Esophagus muscularis mucosa (tissue), 4 donors: ENCODE data around the gene GPS1. TPM values are rescaled to one million over a fixed set of nuclear protein-coding genes. Genes with fewer than 3 reads are reported as not detected.

Experiments
- DNase-seq: peaks from one replicate; pipeline ENCODE4 v3.0.0-alpha.2; 2017; ENCODE audit errors: extremely low spot score
- H3K27ac ChIP-seq, 4 donors: fragments of 200-600 bp; sonication (generic); replicated peaks in 1 of 4; 1 replicate in 3 of 4; 2 replicates in 1 of 4; pipeline ENCODE4 v1.5.1; 2016 to 2019; ENCODE audit warnings: mild to moderate bottlenecking in 1 of 4
- H3K27me3 ChIP-seq, 4 donors: fragments of 200-600 bp; sonication (generic); one replicate each; pipeline versions ENCODE4 v1.5.1 to v1.6.0; 2016 to 2019
- H3K36me3 ChIP-seq, 4 donors: fragments of 200-600 bp; sonication (generic); one replicate each; pipeline ENCODE4 v1.5.1; 2016 to 2019
- H3K4me1 ChIP-seq, 4 donors: fragments of 200-600 bp; sonication (generic); one replicate each; pipeline ENCODE4 v1.5.1; 2016 to 2019
- H3K4me3 ChIP-seq, 4 donors: fragments of 200-600 bp; sonication (generic); 1 replicate in 2 of 4; 2 replicates in 2 of 4; pipeline ENCODE4 v1.5.1; 2016 to 2019; ENCODE audit warnings: mild to moderate bottlenecking in 4 of 4, moderate library complexity in 1 of 4
- H3K9me3 ChIP-seq, 4 donors: fragments of 200-600 bp; sonication (generic); 1 replicate in 3 of 4; 2 replicates in 1 of 4; pipeline ENCODE4 v1.5.1; 2016 to 2019
- EP300 ChIP-seq: sonication (generic); formaldehyde crosslinking; IDR thresholded peaks from one replicate; pipeline ENCODE4 v1.6.1; 2017; ENCODE audit warnings: antibody characterized with exemption
- POLR2A ChIP-seq: fragments of 450-650 bp; IDR thresholded peaks from one replicate; pipeline ENCODE4 v1.6.1; 2017; ENCODE audit warnings: antibody characterized with exemption, moderate library complexity, mild to moderate bottlenecking, low read depth
- POLR2AphosphoS5 ChIP-seq, 2 donors: sonication (generic); formaldehyde crosslinking; IDR thresholded peaks; one replicate each; pipeline ENCODE4 v1.6.1; 2017; ENCODE audit warnings: antibody characterized with exemption in 2 of 2
- WGBS: methylation state at CpG from one replicate; pipeline ENCODE4 v1.1.5; 2018; 5-methylcytosine and 5-hydroxymethylcytosine counted together
- intact Hi-C: fragments of 100-400 bp; cut with DNase I; formaldehyde crosslinking; loops from one replicate; pipeline ENCODE4 v1.15.1; 2023
- total RNA-seq, 4 donors: library from RNA; depleted of rRNA; stranded (reverse); fragments of >200 nt; gene quantifications; one replicate each; pipeline versions ENCODE4 v1.1.0 to v1.2.1, GENCODE V29; 2016
- TF ChIP-seq, protein P1 (sequence below), 3 experiments: fragments of 200-600 bp in 2 of 3; fragments of 450-650 bp in 1 of 3; sonication (generic) in 2 of 3; IDR thresholded peaks; one replicate each; pipeline ENCODE4 v1.5.1; 2017 to 2019; ENCODE audit warnings: antibody characterized with exemption in 3 of 3, mild to moderate bottlenecking in 2 of 3, moderate library complexity in 1 of 3

GPS1 gene
- total RNA-seq, 4 donors from 2014 or later: 64.4 to 108 (median 85.4) TPM

DNA sequence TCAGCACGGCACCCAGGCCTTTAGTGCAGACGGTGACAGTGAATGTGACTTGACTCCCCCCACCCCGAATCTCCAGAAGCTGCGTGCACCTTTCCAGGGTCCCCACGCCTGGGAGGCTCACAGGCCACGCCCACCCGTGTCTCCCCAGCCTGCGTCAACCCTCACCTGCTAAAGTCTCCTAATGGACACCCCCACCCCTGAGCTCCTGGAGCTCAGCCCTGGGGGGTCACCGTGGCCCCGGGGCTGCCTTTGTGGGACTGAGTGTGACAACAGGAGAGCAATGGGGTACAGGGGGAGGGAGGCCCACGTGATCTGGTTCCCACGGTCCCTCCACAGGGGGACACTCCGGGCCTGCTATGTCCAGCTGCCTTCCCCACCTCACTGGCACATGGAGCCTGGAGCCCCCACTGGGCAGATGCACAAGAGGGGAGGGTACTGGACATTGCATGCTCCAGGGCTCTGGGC, 53.8 kb downstream of the GPS1 start:
- intact Hi-C loops: no loop called here
- no peak overlapping the region for H3K4me3 ChIP-seq
- DNase-seq: no peak
- peak overlapping the region in 1 of 4 donors; percentile 81 for H3K27ac ChIP-seq
- H3K27me3 ChIP-seq: no peaks in the 10 kb centered on the region
- peaks cover 0 to 5% (median 2%) of the 10 kb centered on the region in 4 donors for H3K36me3 ChIP-seq
- TF ChIP-seq, protein P1, sequence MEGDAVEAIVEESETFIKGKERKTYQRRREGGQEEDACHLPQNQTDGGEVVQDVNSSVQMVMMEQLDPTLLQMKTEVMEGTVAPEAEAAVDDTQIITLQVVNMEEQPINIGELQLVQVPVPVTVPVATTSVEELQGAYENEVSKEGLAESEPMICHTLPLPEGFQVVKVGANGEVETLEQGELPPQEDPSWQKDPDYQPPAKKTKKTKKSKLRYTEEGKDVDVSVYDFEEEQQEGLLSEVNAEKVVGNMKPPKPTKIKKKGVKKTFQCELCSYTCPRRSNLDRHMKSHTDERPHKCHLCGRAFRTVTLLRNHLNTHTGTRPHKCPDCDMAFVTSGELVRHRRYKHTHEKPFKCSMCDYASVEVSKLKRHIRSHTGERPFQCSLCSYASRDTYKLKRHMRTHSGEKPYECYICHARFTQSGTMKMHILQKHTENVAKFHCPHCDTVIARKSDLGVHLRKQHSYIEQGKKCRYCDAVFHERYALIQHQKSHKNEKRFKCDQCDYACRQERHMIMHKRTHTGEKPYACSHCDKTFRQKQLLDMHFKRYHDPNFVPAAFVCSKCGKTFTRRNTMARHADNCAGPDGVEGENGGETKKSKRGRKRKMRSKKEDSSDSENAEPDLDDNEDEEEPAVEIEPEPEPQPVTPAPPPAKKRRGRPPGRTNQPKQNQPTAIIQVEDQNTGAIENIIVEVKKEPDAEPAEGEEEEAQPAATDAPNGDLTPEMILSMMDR (IDR thresholded peaks at IDR 0.05): no peak
- TF ChIP-seq EP300 (no peak), POLR2A (no peak), POLR2AphosphoS5 (IDR thresholded peaks at IDR 0.05) (no peak)
- 69% methylated on average over 4 of the region's 13 CpGs for WGBS
- H3K4me1 ChIP-seq: peaks cover 32 to 75% (median 59%) of the 10 kb centered on the region in 4 donors
- H3K9me3 ChIP-seq: no peaks in the 10 kb centered on the region

DNA sequence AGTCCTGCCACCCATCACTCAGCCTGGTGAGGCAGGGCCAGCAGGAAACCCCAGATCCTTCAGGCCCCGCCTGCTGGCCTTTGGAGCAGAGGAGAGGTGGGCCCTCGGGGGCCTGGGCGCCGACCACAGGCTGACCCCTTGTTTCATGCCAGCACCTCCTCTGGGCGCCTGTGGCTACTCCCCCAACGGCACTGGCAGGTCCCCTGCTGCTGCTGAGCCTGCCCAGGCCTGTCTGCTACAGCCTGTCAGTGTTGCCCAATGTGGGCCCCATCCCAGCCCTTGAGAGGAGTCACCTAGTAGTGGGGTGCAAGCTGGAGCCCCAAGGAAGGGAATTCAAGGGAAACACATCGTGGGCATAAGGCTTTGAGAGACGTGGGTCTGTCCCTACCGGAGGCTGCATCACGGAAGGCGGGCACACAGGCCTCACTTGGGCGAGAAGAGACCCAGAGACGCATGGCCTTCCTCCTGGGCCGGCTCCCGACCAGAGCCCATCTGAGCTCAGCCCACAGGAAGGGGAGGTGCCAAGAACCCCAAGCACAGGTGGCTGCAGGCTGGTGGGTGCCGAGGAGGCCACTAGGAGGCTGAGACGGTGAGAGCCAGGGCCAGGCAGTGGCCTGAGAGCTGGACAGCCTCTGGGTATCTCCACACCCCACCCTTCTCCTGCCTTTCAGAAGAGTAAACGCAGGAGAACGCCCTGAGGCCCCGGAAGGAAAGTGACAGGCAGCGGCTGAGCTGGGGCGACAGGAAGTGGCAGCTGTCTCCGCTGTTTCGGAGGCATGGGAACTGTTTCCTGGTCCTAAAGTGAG, 54.4 kb downstream of the GPS1 start:
- DNase-seq: no peak
- peaks cover 0 to 5% (median 2%) of the 10 kb centered on the region in 4 donors for H3K36me3 ChIP-seq
- 33% methylated on average over 10 of the region's 24 CpGs for WGBS
- TF ChIP-seq POLR2AphosphoS5 (IDR thresholded peaks at IDR 0.05): no peak
- TF ChIP-seq EP300: no peak
- TF ChIP-seq, protein P1 (IDR thresholded peaks at IDR 0.05): peak in 1 of 3 experiments; percentile 16
- no peak for TF ChIP-seq POLR2A
- H3K4me1 ChIP-seq: peaks cover 29 to 68% (median 53%) of the 10 kb centered on the region in 4 donors
- intact Hi-C loops: no loop called here
- peak overlapping the region in 3 of 4 donors; percentile 23 to 34 (median 28) for H3K4me3 ChIP-seq
- H3K27me3 ChIP-seq: no peaks in the 10 kb centered on the region
- peak overlapping the region; percentile 48 to 62 (median 53) for H3K27ac ChIP-seq
- H3K9me3 ChIP-seq: no peaks in the 10 kb centered on the region

- H3K4me1 ChIP-seq: peaks cover 23 to 61% (median 46%) of the 10 kb centered on the region in 4 donors
- peak overlapping the region; percentile 48 to 62 (median 53) for H3K27ac ChIP-seq
- H3K4me3 ChIP-seq: peak overlapping the region in 3 of 4 donors; percentile 23 to 34 (median 28)
- no peak for DNase-seq
- TF ChIP-seq POLR2A (no peak), EP300 (no peak), POLR2AphosphoS5 (IDR thresholded peaks at IDR 0.05) (no peak)
- TF ChIP-seq, protein P1 (IDR thresholded peaks at IDR 0.05): no peak
- intact Hi-C loops: no loop called here
- 72% methylated on average over 9 of the region's 9 CpGs for WGBS
- no peaks in the 10 kb centered on the region for H3K27me3 ChIP-seq
- H3K9me3 ChIP-seq: no peaks in the 10 kb centered on the region
- peaks cover 0 to 7% (median 0%) of the 10 kb centered on the region in 4 donors for H3K36me3 ChIP-seq
These were observed 55.1 kb downstream of the GPS1 start for GRCh38 chr17:82106688-82107305.

Other genes with a start within 250 kb of the GPS1 start
- under 1 TPM in 2 of 4 donors, not detected in 2; 0.17 to 0.40 TPM for gene GCGR, start 247.7 kb upstream of the GPS1 start, total RNA-seq
- 100 to 1,000 TPM in 3 of 4 donors, 10 to 100 TPM in 1; 83.5 to 146 (median 114) TPM for gene MCRIP1, start 218.6 kb upstream of the GPS1 start, total RNA-seq
- gene PPP1R27, start 216.8 kb upstream of the GPS1 start, total RNA-seq: not detected
- gene P4HB, start 191.4 kb upstream of the GPS1 start, total RNA-seq: 100 to 1,000 TPM; 269 to 334 (median 313) TPM
- gene ARHGDIA, start 180.6 kb upstream of the GPS1 start, total RNA-seq: 100 to 1,000 TPM; 115 to 229 (median 202) TPM
- gene ALYREF, start 160.3 kb upstream of the GPS1 start, total RNA-seq: 10 to 100 TPM; 44.0 to 67.7 (median 56.5) TPM
- 100 to 1,000 TPM; 131 to 139 (median 135) TPM for gene ANAPC11, start 160.2 kb upstream of the GPS1 start, total RNA-seq
- 1 to 10 TPM in 1 of 4 donors, under 1 TPM in 1, not detected in 2; 0.78 to 1.8 TPM for gene NPB, start 149.7 kb upstream of the GPS1 start, total RNA-seq
- gene PCYT2, start 140.5 kb upstream of the GPS1 start, total RNA-seq: 10 to 100 TPM; 27.4 to 38.7 (median 33.3) TPM
- 10 to 100 TPM; 13.9 to 27.0 (median 19.9) TPM for gene SIRT7, start 133.7 kb upstream of the GPS1 start, total RNA-seq
- gene MAFG, start 124.2 kb upstream of the GPS1 start, total RNA-seq: 10 to 100 TPM; 23.7 to 41.7 (median 33.6) TPM
- 1 to 10 TPM; 2.1 to 6.5 (median 4.6) TPM for gene PYCR1, start 114.6 kb upstream of the GPS1 start, total RNA-seq
- not detected for gene MYADML2, start 104.7 kb upstream of the GPS1 start, total RNA-seq
- under 1 TPM in 1 of 4 donors, not detected in 3; 0.83 TPM for gene NOTUM, start 90.7 kb upstream of the GPS1 start, total RNA-seq
- 10 to 100 TPM; 15.9 to 18.4 (median 17.3) TPM for gene ASPSCR1, start 74.3 kb upstream of the GPS1 start, total RNA-seq
- gene CENPX, start 29.0 kb upstream of the GPS1 start, total RNA-seq: 100 to 1,000 TPM in 2 of 4 donors, 10 to 100 TPM in 2; 62.5 to 109 (median 95.5) TPM
- gene LRRC45, start 28.6 kb upstream of the GPS1 start, total RNA-seq: 10 to 100 TPM in 2 of 4 donors, 1 to 10 TPM in 2; 6.6 to 15.8 (median 11.5) TPM
- 1 to 10 TPM; 1.8 to 2.5 (median 2.2) TPM for gene RAC3, start 20.2 kb upstream of the GPS1 start, total RNA-seq
- 100 to 1,000 TPM in 2 of 4 donors, 10 to 100 TPM in 2; 78.6 to 135 (median 102) TPM for gene DCXR, start 14.2 kb upstream of the GPS1 start, total RNA-seq
- 10 to 100 TPM; 32.4 to 54.8 (median 42.5) TPM for gene RFNG, start 87 bp upstream of the GPS1 start, total RNA-seq
- gene DUS1L, start 13.9 kb downstream of the GPS1 start, total RNA-seq: 10 to 100 TPM; 42.2 to 77.1 (median 52.6) TPM
- 10 to 100 TPM; 30.3 to 63.6 (median 44.8) TPM for gene FASN, start 46.3 kb downstream of the GPS1 start, total RNA-seq
- gene CCDC57, start 160.9 kb downstream of the GPS1 start, total RNA-seq: 10 to 100 TPM in 3 of 4 donors, 1 to 10 TPM in 1; 8.4 to 21.6 (median 16.4) TPM
- 10 to 100 TPM; 17.0 to 28.8 (median 23.4) TPM for gene SLC16A3, start 177.1 kb downstream of the GPS1 start, total RNA-seq
- 10 to 100 TPM; 47.2 to 65.5 (median 61.0) TPM for gene CSNK1D, start 221.8 kb downstream of the GPS1 start, total RNA-seq